Bronchial epithelial cell (primary cell): Measurements from ENCODE around the gene TLE5. TPM values are rescaled to one million over a fixed set of nuclear protein-coding genes. Genes with fewer than 3 reads are reported as not detected.
A peak's percentile ranks its signal among the peaks of the same experiment; 100 is the strongest.
"Not testable (repeated sequence)": the region's sequence is repeated elsewhere in the genome, so short reads cannot be mapped to it uniquely, and the experiment has no call there.

Source experiments
- DNase-seq: peaks from one replicate; pipeline ENCODE4 v3.0.0-alpha.2; 2010; ENCODE audit warnings: low read depth
- FAIRE-seq: peaks from 2 replicates; lab custom pipeline; 2011; peaks lifted over from hg19 to GRCh38; lab: Jason Lieb, UNC
- H3K27me3 ChIP-seq: 2 replicates; pipeline ENCODE4 v1.5.1; 2011; ENCODE audit warnings: low read length; ENCODE audit not compliant: control insufficient read depth, insufficient read depth
- H3K36me3 ChIP-seq: 2 replicates; pipeline ENCODE4 v1.5.1; 2011; ENCODE audit warnings: low read length; ENCODE audit not compliant: control insufficient read depth, insufficient read depth
- H3K4me3 ChIP-seq: 2 replicates; pipeline ENCODE4 v1.5.1; 2011; ENCODE audit warnings: mild to moderate bottlenecking, low read depth, low read length, control low read depth
- CTCF ChIP-seq: IDR thresholded peaks from 2 replicates; pipeline ENCODE4 v1.5.1; 2011; ENCODE audit warnings: mild to moderate bottlenecking, moderate library complexity, low read length, control low read depth, inconsistent platforms; ENCODE audit not compliant: insufficient read depth, severe bottlenecking
- total RNA-seq: library from RNA; depleted of rRNA; stranded (reverse); fragments of >200 nt; gene quantifications from 2 replicates; pipeline ENCODE4 v1.2.1, GENCODE V29; 2014

The TLE5 gene
- total RNA-seq, 1 donor from 2014 or later: 144 TPM

GRCh38 chr19:3039641-3040077 is 22.6 kb downstream of the TLE5 start:
- no peak overlapping the region for H3K4me3 ChIP-seq
- H3K36me3 ChIP-seq: no peaks in the 10 kb centered on the region
- DNase-seq: no peak
- TF ChIP-seq CTCF: no peak
- H3K27me3 ChIP-seq: no peaks in the 10 kb centered on the region
- no peak for FAIRE-seq

- no peak for FAIRE-seq
Measured at GRCh38 chr19:3039125-3039524, 23.2 kb downstream of the TLE5 start.

GRCh38 chr19:3038214-3038613 is 24.1 kb downstream of the TLE5 start:
- Histone ChIP-seq H3K36me3 (no peaks in the 10 kb centered on the region), H3K4me3 (no peak overlapping the region), H3K27me3 (no peaks in the 10 kb centered on the region)
- no peak for TF ChIP-seq CTCF
- FAIRE-seq (no peak), DNase-seq (no peak)

More at GRCh38 chr19:3039125-3039524, 23.2 kb downstream of the TLE5 start:
- Histone ChIP-seq H3K27me3 (no peaks in the 10 kb centered on the region), H3K36me3 (no peaks in the 10 kb centered on the region), H3K4me3 (no peak overlapping the region)
- no peak for TF ChIP-seq CTCF
- no peak for DNase-seq

- H3K4me3 ChIP-seq, H3K36me3 ChIP-seq, DNase-seq, H3K27me3 ChIP-seq, FAIRE-seq: not testable (repeated sequence)
Measured at GRCh38 chr19:3036977-3037544, 25.2 kb downstream of the TLE5 start.

GRCh38 chr19:3036119-3036976 is 25.9 kb downstream of the TLE5 start:
- DNase-seq: peak; percentile 73

More at GRCh38 chr19:3036119-3036976, 25.9 kb downstream of the TLE5 start:
- no peaks in the 10 kb centered on the region for H3K27me3 ChIP-seq
- no peak for FAIRE-seq
- H3K4me3 ChIP-seq: peak overlapping the region; percentile 39
- H3K36me3 ChIP-seq: no peaks in the 10 kb centered on the region
- TF ChIP-seq CTCF: no peak
